GM19452 (cell line): Measurements from ENCODE around the gene PLPPR5.
"Not testable (repeated sequence)": the region's sequence is repeated elsewhere in the genome, so short reads cannot be mapped to it uniquely, and the experiment has no call there.

Experiments used
- ATAC-seq: cut with Tn5 transposase; IDR thresholded peaks from one replicate; pipeline ENCODE4 v1.9.1; 2021; ENCODE audit not compliant: unreplicated experiment

The PLPPR5 gene

GRCh38 chr1:98919652-98920051 is 85.0 kb downstream of the PLPPR5 start:
- ATAC-seq: no peak

- no peak for ATAC-seq
These were observed 85.5 kb downstream of the PLPPR5 start for GRCh38 chr1:98919211-98919610.

GRCh38 chr1:98914547-98914946 is 90.1 kb downstream of the PLPPR5 start:
- ATAC-seq: no peak

GRCh38 chr1:98910827-98911226 is 93.8 kb downstream of the PLPPR5 start:
- no peak for ATAC-seq

- ATAC-seq: no peak
These were observed 95.7 kb downstream of the PLPPR5 start for GRCh38 chr1:98908980-98909379.

GRCh38 chr1:98906809-98907208 is 97.9 kb downstream of the PLPPR5 start:
- no peak for ATAC-seq

- no peak for ATAC-seq
These were observed 98.3 kb downstream of the PLPPR5 start for GRCh38 chr1:98906361-98906760.

- ATAC-seq: no peak
These were observed 100.0 kb downstream of the PLPPR5 start for GRCh38 chr1:98904684-98905083.

GRCh38 chr1:98903726-98904125 is 100.9 kb downstream of the PLPPR5 start:
- ATAC-seq: no peak

GRCh38 chr1:98903261-98903660 is 101.4 kb downstream of the PLPPR5 start:
- no peak for ATAC-seq

GRCh38 chr1:98898940-98899339 is 105.7 kb downstream of the PLPPR5 start:
- ATAC-seq: no peak

GRCh38 chr1:98897479-98897878 is 107.2 kb downstream of the PLPPR5 start:
- no peak for ATAC-seq

GRCh38 chr1:98896711-98897445 is 107.8 kb downstream of the PLPPR5 start:
- ATAC-seq: no peak

- ATAC-seq: no peak
These were observed 111.3 kb downstream of the PLPPR5 start for GRCh38 chr1:98893371-98893770.

GRCh38 chr1:98888869-98889268 is 115.8 kb downstream of the PLPPR5 start:
- ATAC-seq: no peak

- no peak for ATAC-seq
These were observed 117.2 kb downstream of the PLPPR5 start for GRCh38 chr1:98887507-98887906.

- no peak for ATAC-seq
These were observed 119.8 kb downstream of the PLPPR5 start for GRCh38 chr1:98884864-98885263.

GRCh38 chr1:98881901-98882300 is 122.8 kb downstream of the PLPPR5 start:
- ATAC-seq: no peak

- ATAC-seq: not testable (repeated sequence)
These were observed 123.4 kb downstream of the PLPPR5 start for GRCh38 chr1:98881234-98881633.

- no peak for ATAC-seq
These were observed 129.8 kb downstream of the PLPPR5 start for GRCh38 chr1:98874828-98875227.

- ATAC-seq: peak; percentile 98
These were observed 133.4 kb downstream of the PLPPR5 start for GRCh38 chr1:98870959-98871903.

- ATAC-seq: no peak
These were observed 138.9 kb downstream of the PLPPR5 start for GRCh38 chr1:98865796-98866195.
